Neural progenitor cell (in vitro differentiated cells): ENCODE measurements around the gene NPTN. TPM values are rescaled to one million over a fixed set of nuclear protein-coding genes. Genes with fewer than 3 reads are reported as not detected.

Source experiments
- DNase-seq: peaks from one replicate; pipeline ENCODE4 v3.0.0-alpha.2; 2016; ENCODE audit warnings: low spot score
- H2AFZ ChIP-seq: fragments of 200-600 bp; sonication (generic); replicated peaks from 2 replicates; pipeline ENCODE4 v1.6.1; 2016; ENCODE audit warnings: antibody characterized with exemption
- H3F3A ChIP-seq: fragments of 200-600 bp; sonication (generic); 2 replicates; pipeline ENCODE4 v1.6.1; 2016; ENCODE audit warnings: antibody characterized with exemption, low read depth
- H3K27ac ChIP-seq: fragments of 200-600 bp; sonication (generic); 2 replicates; pipeline ENCODE4 v1.5.1; 2016; ENCODE audit warnings: mild to moderate bottlenecking
- H3K27me3 ChIP-seq: fragments of 200-600 bp; sonication (generic); 2 replicates; pipeline ENCODE4 v1.6.1; 2016; ENCODE audit warnings: mild to moderate bottlenecking, moderate library complexity
- H3K36me3 ChIP-seq: fragments of 200-600 bp; sonication (generic); 2 replicates; pipeline ENCODE4 v1.5.1; 2016
- H3K4me1 ChIP-seq: fragments of 200-600 bp; sonication (generic); 2 replicates; pipeline ENCODE4 v1.6.1; 2016; ENCODE audit warnings: mixed run types
- H3K4me2 ChIP-seq: fragments of 200-600 bp; sonication (generic); 2 replicates; pipeline ENCODE4 v1.6.1; 2016
- H3K4me3 ChIP-seq: fragments of 200-600 bp; sonication (generic); 2 replicates; pipeline ENCODE4 v1.5.1; 2016
- H3K79me2 ChIP-seq: fragments of 200-600 bp; sonication (generic); 2 replicates; pipeline ENCODE4 v1.6.1; 2016; ENCODE audit warnings: low read depth
- H3K9ac ChIP-seq: fragments of 200-600 bp; sonication (generic); 2 replicates; pipeline ENCODE4 v1.6.1; 2016
- H3K9me3 ChIP-seq: fragments of 200-600 bp; sonication (generic); 2 replicates; pipeline ENCODE4 v1.5.1; 2016; ENCODE audit warnings: low read depth
- H4K20me1 ChIP-seq: fragments of 200-600 bp; sonication (generic); 2 replicates; pipeline ENCODE4 v1.6.1; 2016; ENCODE audit warnings: low read depth
- H3K27ac Mint-ChIP-seq: 3 replicates; pipeline ENCODE4 v1.8.0; 2021; ENCODE audit warnings: mixed read lengths
- H3K27me3 Mint-ChIP-seq: 2 replicates; pipeline ENCODE4 v1.8.0; 2022; ENCODE audit warnings: low read depth, mild to moderate bottlenecking, inconsistent platforms, moderate library complexity, mixed read lengths; ENCODE audit not compliant: insufficient read depth
- H3K36me3 Mint-ChIP-seq: 3 replicates; pipeline ENCODE4 v1.8.0; 2021; ENCODE audit warnings: mixed read lengths
- H3K4me1 Mint-ChIP-seq: 3 replicates; pipeline ENCODE4 v1.8.0; 2021; ENCODE audit warnings: mixed read lengths
- H3K4me3 Mint-ChIP-seq: 3 replicates; pipeline ENCODE4 v1.8.0; 2021; ENCODE audit warnings: mild to moderate bottlenecking, moderate library complexity, mixed read lengths
- H3K9me3 Mint-ChIP-seq: 3 replicates; pipeline ENCODE4 v1.8.0; 2020; ENCODE audit warnings: mixed read lengths
- CTCF ChIP-seq: fragments of 200-600 bp; sonication (generic); IDR thresholded peaks from 2 replicates; pipeline ENCODE4 v1.5.1; 2017; ENCODE audit warnings: antibody characterized with exemption, mild to moderate bottlenecking
- EZH2 ChIP-seq: fragments of 200-600 bp; sonication (generic); IDR thresholded peaks from 2 replicates; pipeline ENCODE4 v1.6.1; 2017; ENCODE audit warnings: antibody characterized with exemption, mild to moderate bottlenecking, moderate library complexity
- EZH2phosphoT487 ChIP-seq: fragments of 200-600 bp; sonication (generic); IDR thresholded peaks from 2 replicates; pipeline ENCODE4 v1.6.1; 2017; ENCODE audit warnings: antibody characterized with exemption
- total RNA-seq: library from RNA; depleted of rRNA; stranded (reverse); fragments of >200 nt; gene quantifications from 2 replicates; pipeline ENCODE4 v1.2.3, GENCODE V29; 2015; ENCODE audit warnings: low replicate concordance

NPTN gene
- total RNA-seq, 1 donor from 2014 or later = 110 TPM

- no peak for TF ChIP-seq CTCF
- no peak for TF ChIP-seq EZH2
- no peak for TF ChIP-seq EZH2phosphoT487
- H3K9me3 Mint-ChIP-seq = no peaks in the 10 kb centered on the region
- DNase-seq = no peak
- Histone ChIP-seq H3K9ac (no peak overlapping the region), H3K36me3 (no peaks in the 10 kb centered on the region), H3K4me3 (no peak overlapping the region), H3K79me2 (peaks cover 16% of the 10 kb centered on the region), H3K27me3 (no peaks in the 10 kb centered on the region), H4K20me1 (peaks cover 27% of the 10 kb centered on the region), H3K4me1 (no peaks in the 10 kb centered on the region), H3K4me2 (no peak overlapping the region), H2AFZ (no peak overlapping the region), H3F3A (no peaks in the 10 kb centered on the region), H3K9me3 (no peaks in the 10 kb centered on the region), H3K27ac (no peak overlapping the region)
- no peak overlapping the region for H3K4me3 Mint-ChIP-seq
- H3K4me1 Mint-ChIP-seq = no peaks in the 10 kb centered on the region
- no peak overlapping the region for H3K27ac Mint-ChIP-seq
- no peaks in the 10 kb centered on the region for H3K27me3 Mint-ChIP-seq
- peaks cover 41% of the 10 kb centered on the region for H3K36me3 Mint-ChIP-seq
Measured at GRCh38 chr15:73585871-73586654, 47.1 kb downstream of the NPTN start.

GRCh38 chr15:73584699-73585420 is 48.3 kb downstream of the NPTN start:
- no peaks in the 10 kb centered on the region for H3F3A ChIP-seq
- no peaks in the 10 kb centered on the region for H3K27me3 Mint-ChIP-seq
- H3K4me1 Mint-ChIP-seq = no peaks in the 10 kb centered on the region

GRCh38 chr15:73583544-73583943 is 49.6 kb downstream of the NPTN start:
- H3K9me3 Mint-ChIP-seq = no peaks in the 10 kb centered on the region
- TF ChIP-seq EZH2 = no peak
- TF ChIP-seq CTCF = no peak
- H3K36me3 Mint-ChIP-seq = peaks cover 38% of the 10 kb centered on the region
- no peak for DNase-seq
- H3K27me3 ChIP-seq = no peaks in the 10 kb centered on the region
- no peak overlapping the region for H2AFZ ChIP-seq
- H3K4me1 Mint-ChIP-seq = no peaks in the 10 kb centered on the region
- H3K27ac ChIP-seq = no peak overlapping the region
- H3K79me2 ChIP-seq = peaks cover 9% of the 10 kb centered on the region
- H3K36me3 ChIP-seq = no peaks in the 10 kb centered on the region
- no peak overlapping the region for H3K9ac ChIP-seq
- no peaks in the 10 kb centered on the region for H3K9me3 ChIP-seq
- no peaks in the 10 kb centered on the region for H3K4me1 ChIP-seq
- H3K27ac Mint-ChIP-seq = no peak overlapping the region
- H3K4me2 ChIP-seq = no peak overlapping the region
- no peaks in the 10 kb centered on the region for H3K27me3 Mint-ChIP-seq
- H4K20me1 ChIP-seq = peaks cover 19% of the 10 kb centered on the region
- no peaks in the 10 kb centered on the region for H3F3A ChIP-seq
- no peak overlapping the region for H3K4me3 Mint-ChIP-seq
- H3K4me3 ChIP-seq = no peak overlapping the region

More at GRCh38 chr15:73584699-73585420, 48.3 kb downstream of the NPTN start:
- H3K27ac Mint-ChIP-seq = no peak overlapping the region
- H4K20me1 ChIP-seq = peaks cover 22% of the 10 kb centered on the region
- no peaks in the 10 kb centered on the region for H3K9me3 Mint-ChIP-seq
- H3K4me2 ChIP-seq = no peak overlapping the region
- no peaks in the 10 kb centered on the region for H3K9me3 ChIP-seq
- no peaks in the 10 kb centered on the region for H3K27me3 ChIP-seq
- no peak overlapping the region for H3K9ac ChIP-seq
- no peak overlapping the region for H2AFZ ChIP-seq
- peaks cover 45% of the 10 kb centered on the region for H3K36me3 Mint-ChIP-seq
- no peaks in the 10 kb centered on the region for H3K36me3 ChIP-seq
- no peak overlapping the region for H3K27ac ChIP-seq
- no peak for DNase-seq
- peaks cover 9% of the 10 kb centered on the region for H3K79me2 ChIP-seq
- H3K4me1 ChIP-seq = no peaks in the 10 kb centered on the region
- H3K4me3 Mint-ChIP-seq = no peak overlapping the region
- TF ChIP-seq EZH2 = no peak
- TF ChIP-seq EZH2phosphoT487 = no peak
- TF ChIP-seq CTCF = no peak
- no peak overlapping the region for H3K4me3 ChIP-seq
